Fibroblast of villous mesenchyme (primary cell): ENCODE results near the gene PCDHGB2. TPM values are rescaled to one million over a fixed set of nuclear protein-coding genes. Genes with fewer than 3 reads are reported as not detected.
"Not testable (repeated sequence)": the region's sequence is repeated elsewhere in the genome, so short reads cannot be mapped to it uniquely, and the experiment has no call there.

Experiments
- DNase-seq: peaks from one replicate; pipeline ENCODE4 v3.0.0-alpha.2; 2010; ENCODE audit warnings: low read depth
- H3K4me3 ChIP-seq: 2 replicates; pipeline ENCODE4 v1.5.1; 2011; ENCODE audit warnings: low read depth, mild to moderate bottlenecking, low read length
- CTCF ChIP-seq: IDR thresholded peaks from 2 replicates; pipeline ENCODE4 v1.5.1; 2012; ENCODE audit warnings: low read depth, mild to moderate bottlenecking, low read length; ENCODE audit not compliant: insufficient read depth
- total RNA-seq: library from RNA; depleted of rRNA; stranded (reverse); fragments of >200 nt; gene quantifications from 2 replicates; pipeline ENCODE4 v1.2.3, GENCODE V29; 2012

Gene PCDHGB2
- total RNA-seq, 1 donor: 2.6 TPM

GRCh38 chr5:141326088-141326854, 33.5 kb upstream of the PCDHGB2 start:
- TF ChIP-seq CTCF: peak; percentile 69
- DNase-seq: peak; percentile 72
- peak overlapping the region; percentile 63 for H3K4me3 ChIP-seq

- H3K4me3 ChIP-seq: no peak overlapping the region
- TF ChIP-seq CTCF: no peak
- no peak for DNase-seq
These were observed 31.6 kb upstream of the PCDHGB2 start for GRCh38 chr5:141328231-141328630.

GRCh38 chr5:141330299-141331080, 29.3 kb upstream of the PCDHGB2 start, which contains the start of gene PCDHGA1:
Gene PCDHGA1 (plus strand): TSS chr5:141330514.
- peak; percentile 67 for DNase-seq
- H3K4me3 ChIP-seq: peak within 1 kb of the TSS; percentile 50

GRCh38 chr5:141332571-141332970, 27.2 kb upstream of the PCDHGB2 start:
- H3K4me3 ChIP-seq, DNase-seq: not testable (repeated sequence)

More at GRCh38 chr5:141330299-141331080, 29.3 kb upstream of the PCDHGB2 start, which contains the start of gene PCDHGA1:
- TF ChIP-seq CTCF: peak; percentile 72

GRCh38 chr5:141338538-141339306, 21.1 kb upstream of the PCDHGB2 start, which contains the start of gene PCDHGA2:
Gene PCDHGA2 (plus strand): TSS chr5:141338760.
- DNase-seq: peak; percentile 61
- TF ChIP-seq CTCF: peak; percentile 62
- peak within 1 kb of the TSS; percentile 51 for H3K4me3 ChIP-seq

- not testable (repeated sequence) for H3K4me3 ChIP-seq, DNase-seq
These were observed 18.9 kb upstream of the PCDHGB2 start for GRCh38 chr5:141340781-141341354.

GRCh38 chr5:141342773-141343172, 17.0 kb upstream of the PCDHGB2 start:
- no peak for DNase-seq
- TF ChIP-seq CTCF: no peak
- no peak overlapping the region for H3K4me3 ChIP-seq
